ENCODE data around the gene NKPD1. TPM values are rescaled to one million over a fixed set of nuclear protein-coding genes. Genes with fewer than 3 reads are reported as not detected.
A peak's percentile ranks its signal among the peaks of the same experiment; 100 is the strongest.

NKPD1 gene
- total and polyA plus RNA-seq, 9 of the 15 experiments (the other 6 are each of a cell fraction or from before 2014, with no cell fraction given), result 0.03 to 0.09 (median 0.04) TPM; not detected in 5

DNA sequence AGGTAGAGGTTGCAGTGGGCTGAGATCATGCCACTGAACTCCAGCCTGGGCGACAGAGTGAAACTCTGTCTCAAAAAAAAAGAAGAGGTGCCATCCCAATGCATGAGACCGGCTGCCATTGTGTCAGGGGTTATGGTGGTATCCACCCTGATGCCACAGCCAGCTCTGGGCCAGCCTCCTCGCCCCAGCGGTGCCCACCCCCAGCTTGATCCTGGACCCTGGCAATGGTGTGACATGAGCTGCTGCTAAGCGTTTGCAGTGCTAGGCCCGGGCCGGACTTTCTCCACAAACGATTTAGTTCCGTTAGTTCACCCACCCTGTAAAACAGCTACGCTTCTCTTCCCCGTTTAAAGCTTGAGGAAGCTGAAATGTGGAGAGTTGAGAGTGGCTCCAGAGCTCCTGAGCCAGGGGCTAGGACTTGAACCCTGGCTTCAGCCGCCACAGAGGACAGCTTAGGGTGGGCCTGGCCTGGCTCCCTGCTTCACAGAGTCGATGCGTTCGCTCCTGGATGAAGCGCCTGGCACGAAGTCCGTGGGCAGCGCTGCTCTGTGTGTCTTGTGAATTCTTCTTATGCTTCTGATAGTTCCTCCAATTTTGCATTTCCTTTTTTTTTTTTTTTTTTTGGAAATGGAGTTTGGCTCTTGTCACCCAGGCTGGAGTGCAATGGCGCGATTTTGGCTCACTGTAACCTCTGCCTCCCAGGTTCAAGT lies 25.5 kb downstream of the NKPD1 start:
- Histone ChIP-seq H3K79me2 (ENCODE audit: control insufficient read depth, insufficient read depth, low read length) (peaks cover 19% of the 10 kb centered on the region), H3K4me3 (no peak overlapping the region), H3K9me1 (ENCODE audit: control insufficient read depth, insufficient read depth, low read length) (no peaks in the 10 kb centered on the region), H3K4me2 (ENCODE audit: insufficient read depth, low read length) (no peak overlapping the region), H3K9me3 (replicated peaks; ENCODE audit: control insufficient read depth, insufficient read depth, low read depth, low read length) (no peaks in the 10 kb centered on the region), H4K20me1 (replicated peaks; ENCODE audit: control insufficient read depth, insufficient read depth, low read length) (peaks cover 16% of the 10 kb centered on the region), H3K4me1 (replicated peaks in 1 of 2; ENCODE audit: control insufficient read depth in 2 of 2, insufficient read depth in 2 of 2, low read length in 2 of 2) (peaks cover 0 to 37% of the 10 kb centered on the region in 2 experiments; a peak in 3 of 5 replicates), H3K36me3 (ENCODE audit: control insufficient read depth, insufficient read depth, low read length) (peaks cover 15% of the 10 kb centered on the region; the same call in 1 of the 3 replicates), H3K27me3 (ENCODE audit: control insufficient read depth in 2 of 2, insufficient read depth in 2 of 2, low read length in 2 of 2) (no peaks in the 10 kb centered on the region), H3K9ac (ENCODE audit: insufficient read depth in 1 of 2, low read depth in 2 of 2, low read length in 2 of 2) (peak overlapping the region in 1 of 2 experiments; percentile 51; a peak in 1 of 4 replicates), H2AFZ (ENCODE audit: low read depth, low read length) (no peak overlapping the region), H3K27ac (ENCODE audit: extremely low read depth, low read depth, low read length) (no peak overlapping the region)
- intact Hi-C loops (cut with micrococcal nuclease), result no loop called here
- BruUV-seq (replicated peaks), result no TSS peak
- no peak for FAIRE-seq
- in situ Hi-C loops (cut with MboI), result no loop called here
- DNase-seq (ENCODE audit: extremely low read depth in 1 of 4, low spot score in 3 of 4), result no peak
- no peak for ATAC-seq
- WGBS (ENCODE audit: insufficient coverage, low coverage, missing lambda C conversion rate), result 96% methylated on average over 18 of the region's 21 CpGs
- TF ChIP-seq, protein P1, sequence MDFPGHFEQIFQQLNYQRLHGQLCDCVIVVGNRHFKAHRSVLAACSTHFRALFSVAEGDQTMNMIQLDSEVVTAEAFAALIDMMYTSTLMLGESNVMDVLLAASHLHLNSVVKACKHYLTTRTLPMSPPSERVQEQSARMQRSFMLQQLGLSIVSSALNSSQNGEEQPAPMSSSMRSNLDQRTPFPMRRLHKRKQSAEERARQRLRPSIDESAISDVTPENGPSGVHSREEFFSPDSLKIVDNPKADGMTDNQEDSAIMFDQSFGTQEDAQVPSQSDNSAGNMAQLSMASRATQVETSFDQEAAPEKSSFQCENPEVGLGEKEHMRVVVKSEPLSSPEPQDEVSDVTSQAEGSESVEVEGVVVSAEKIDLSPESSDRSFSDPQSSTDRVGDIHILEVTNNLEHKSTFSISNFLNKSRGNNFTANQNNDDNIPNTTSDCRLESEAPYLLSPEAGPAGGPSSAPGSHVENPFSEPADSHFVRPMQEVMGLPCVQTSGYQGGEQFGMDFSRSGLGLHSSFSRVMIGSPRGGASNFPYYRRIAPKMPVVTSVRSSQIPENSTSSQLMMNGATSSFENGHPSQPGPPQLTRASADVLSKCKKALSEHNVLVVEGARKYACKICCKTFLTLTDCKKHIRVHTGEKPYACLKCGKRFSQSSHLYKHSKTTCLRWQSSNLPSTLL (IDR thresholded peaks at IDR 0.05), result no peak
- TF ChIP-seq, protein P2, sequence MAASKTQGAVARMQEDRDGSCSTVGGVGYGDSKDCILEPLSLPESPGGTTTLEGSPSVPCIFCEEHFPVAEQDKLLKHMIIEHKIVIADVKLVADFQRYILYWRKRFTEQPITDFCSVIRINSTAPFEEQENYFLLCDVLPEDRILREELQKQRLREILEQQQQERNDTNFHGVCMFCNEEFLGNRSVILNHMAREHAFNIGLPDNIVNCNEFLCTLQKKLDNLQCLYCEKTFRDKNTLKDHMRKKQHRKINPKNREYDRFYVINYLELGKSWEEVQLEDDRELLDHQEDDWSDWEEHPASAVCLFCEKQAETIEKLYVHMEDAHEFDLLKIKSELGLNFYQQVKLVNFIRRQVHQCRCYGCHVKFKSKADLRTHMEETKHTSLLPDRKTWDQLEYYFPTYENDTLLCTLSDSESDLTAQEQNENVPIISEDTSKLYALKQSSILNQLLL (CRISPR knock-in tag; IDR thresholded peaks at IDR 0.05; ENCODE audit: borderline replicate concordance), result no peak
- TF ChIP-seq KLF1 (tag; IDR thresholded peaks at IDR 0.05) (no peak), HLTF (IDR thresholded peaks at IDR 0.05) (no peak), TAF9B (IDR thresholded peaks at IDR 0.05; ENCODE audit: partially characterized antibody) (no peak), BRD9 (IDR thresholded peaks at IDR 0.05; ENCODE audit: low read depth, partially characterized antibody) (no peak), ERF (CRISPR knock-in tag; IDR thresholded peaks at IDR 0.05) (no peak), SIX5 (IDR thresholded peaks at IDR 0.05; ENCODE audit: borderline replicate concordance in 1 of 2, insufficient read depth in 1 of 2, low read depth in 1 of 2, low read length in 2 of 2) (no peak)
- TF ChIP-seq, protein P3, sequence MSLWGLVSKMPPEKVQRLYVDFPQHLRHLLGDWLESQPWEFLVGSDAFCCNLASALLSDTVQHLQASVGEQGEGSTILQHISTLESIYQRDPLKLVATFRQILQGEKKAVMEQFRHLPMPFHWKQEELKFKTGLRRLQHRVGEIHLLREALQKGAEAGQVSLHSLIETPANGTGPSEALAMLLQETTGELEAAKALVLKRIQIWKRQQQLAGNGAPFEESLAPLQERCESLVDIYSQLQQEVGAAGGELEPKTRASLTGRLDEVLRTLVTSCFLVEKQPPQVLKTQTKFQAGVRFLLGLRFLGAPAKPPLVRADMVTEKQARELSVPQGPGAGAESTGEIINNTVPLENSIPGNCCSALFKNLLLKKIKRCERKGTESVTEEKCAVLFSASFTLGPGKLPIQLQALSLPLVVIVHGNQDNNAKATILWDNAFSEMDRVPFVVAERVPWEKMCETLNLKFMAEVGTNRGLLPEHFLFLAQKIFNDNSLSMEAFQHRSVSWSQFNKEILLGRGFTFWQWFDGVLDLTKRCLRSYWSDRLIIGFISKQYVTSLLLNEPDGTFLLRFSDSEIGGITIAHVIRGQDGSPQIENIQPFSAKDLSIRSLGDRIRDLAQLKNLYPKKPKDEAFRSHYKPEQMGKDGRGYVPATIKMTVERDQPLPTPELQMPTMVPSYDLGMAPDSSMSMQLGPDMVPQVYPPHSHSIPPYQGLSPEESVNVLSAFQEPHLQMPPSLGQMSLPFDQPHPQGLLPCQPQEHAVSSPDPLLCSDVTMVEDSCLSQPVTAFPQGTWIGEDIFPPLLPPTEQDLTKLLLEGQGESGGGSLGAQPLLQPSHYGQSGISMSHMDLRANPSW (CRISPR knock-in tag; IDR thresholded peaks at IDR 0.05), result no peak
- POLR2A ChIA-PET, result interaction anchor here (0.5 to 1.0 kb wide), 4 partner anchors 9 to 202 kb away, joined by 3 to 4 read pairs (median 4); no protein-coding TSS in a partner anchor
- CTCF ChIA-PET (ENCODE audit: low intra/inter-chr PET ratio), result no interaction called here

All from K562 (cell line).